GM12892 (cell line): ENCODE measurements around the gene ABHD14A.

ENCODE experiments used
- POLR2A ChIP-seq: IDR thresholded peaks from 2 replicates; pipeline ENCODE4 v1.6.1; 2011; ENCODE audit warnings: low read depth, low read length, control low read depth
- POLR2AphosphoS5 ChIP-seq: IDR thresholded peaks from 2 replicates; pipeline ENCODE4 v1.6.1; 2011; ENCODE audit warnings: low read depth, low read length, control low read depth
- TAF1 ChIP-seq: IDR thresholded peaks from 2 replicates; pipeline ENCODE4 v1.6.1; 2011; ENCODE audit warnings: low read depth, mild to moderate bottlenecking, control low read depth, low read length, borderline replicate concordance

- no peak for TF ChIP-seq POLR2A
- no peak for TF ChIP-seq TAF1
- no peak for TF ChIP-seq POLR2AphosphoS5
Observed at GRCh38 chr3:52021489-52022268, 46.8 kb downstream of the ABHD14A start.
